Measurements from ENCODE around the gene CD300E.
"Not testable (repeated sequence)": the region's sequence is repeated elsewhere in the genome, so short reads cannot be mapped to it uniquely, and the experiment has no call there.

The CD300E gene
- 0 to 0.22 reads per million in 2 donors for total RNA-seq

- DNase-seq = no peak
These were observed at the start of gene CD300E for GRCh38 chr17:74623693-74624093. Gene CD300E, minus strand, starts transcription at chr17:74623738. Its CDS starts 117 bp downstream, at chr17:74623621.

GRCh38 chr17:74671031-74671771 lies 47.7 kb upstream of the CD300E start:
- peak; percentile 50 for DNase-seq

GRCh38 chr17:74670329-74670728 lies 46.8 kb upstream of the CD300E start:
- no peak for DNase-seq

GRCh38 chr17:74663561-74663960 lies 40.0 kb upstream of the CD300E start:
- no peak for DNase-seq

DNA sequence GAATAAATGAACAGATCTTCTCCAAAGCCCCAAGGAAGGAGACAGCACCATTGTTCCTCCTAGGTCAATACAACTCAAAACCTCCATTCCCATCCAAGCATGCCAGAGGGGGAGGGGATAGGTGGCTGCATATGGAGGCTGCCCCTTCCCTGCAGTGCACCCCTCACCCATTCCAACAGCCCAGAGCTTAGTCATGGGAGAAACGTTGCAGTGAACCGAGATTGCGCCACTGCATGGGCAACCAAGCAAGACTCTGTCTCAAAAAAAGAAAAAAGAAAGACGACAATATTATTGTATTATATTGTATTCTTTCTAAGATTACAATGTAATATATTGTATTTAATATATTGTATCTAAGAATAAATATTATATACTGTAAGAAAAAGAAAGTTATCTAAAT lies 36.4 kb upstream of the CD300E start:
- DNase-seq = no peak

- no peak for DNase-seq
These were observed 35.1 kb upstream of the CD300E start for GRCh38 chr17:74658620-74659019.

DNA sequence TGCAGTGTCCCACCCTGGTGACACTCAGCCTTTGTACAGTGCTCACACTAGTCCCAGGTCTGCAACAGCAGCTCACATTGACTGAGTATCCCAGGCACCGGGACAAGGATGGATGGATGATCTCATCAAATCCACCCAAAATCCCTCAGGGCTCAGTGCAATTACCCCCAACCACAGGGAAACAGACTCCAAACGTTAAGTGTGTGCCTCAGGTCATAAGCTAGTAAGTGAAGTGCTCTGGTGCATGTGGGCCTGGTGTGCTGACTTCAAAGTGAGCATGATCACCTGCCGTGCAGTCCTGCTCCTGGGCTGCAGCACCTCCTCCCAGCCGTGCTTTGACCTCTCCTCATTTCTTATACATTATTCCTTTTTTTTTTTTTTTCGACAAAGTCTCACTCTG lies 31.2 kb upstream of the CD300E start:
- DNase-seq = no peak

DNA sequence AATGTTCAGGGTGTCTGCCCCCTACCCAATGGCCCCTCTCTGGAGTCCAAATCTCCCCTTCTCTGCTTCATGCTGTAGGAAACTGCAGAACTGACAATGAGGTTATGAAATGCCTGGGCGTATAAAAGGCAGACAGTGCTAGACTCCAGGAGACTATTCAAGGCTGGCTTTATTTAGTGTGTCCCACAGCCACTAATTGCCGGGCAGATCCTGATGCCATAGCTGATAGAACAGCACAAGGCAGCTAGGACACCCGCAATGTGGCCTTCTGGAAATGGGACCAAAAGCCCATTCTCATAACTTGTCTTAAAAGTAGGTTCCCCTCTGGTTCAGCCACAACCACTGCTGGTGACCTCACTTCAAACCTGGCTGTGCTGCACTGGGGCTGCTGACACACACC lies 28.5 kb upstream of the CD300E start:
- no peak for DNase-seq

- no peak for DNase-seq
These were observed 26.4 kb upstream of the CD300E start for GRCh38 chr17:74649909-74650308.

DNA sequence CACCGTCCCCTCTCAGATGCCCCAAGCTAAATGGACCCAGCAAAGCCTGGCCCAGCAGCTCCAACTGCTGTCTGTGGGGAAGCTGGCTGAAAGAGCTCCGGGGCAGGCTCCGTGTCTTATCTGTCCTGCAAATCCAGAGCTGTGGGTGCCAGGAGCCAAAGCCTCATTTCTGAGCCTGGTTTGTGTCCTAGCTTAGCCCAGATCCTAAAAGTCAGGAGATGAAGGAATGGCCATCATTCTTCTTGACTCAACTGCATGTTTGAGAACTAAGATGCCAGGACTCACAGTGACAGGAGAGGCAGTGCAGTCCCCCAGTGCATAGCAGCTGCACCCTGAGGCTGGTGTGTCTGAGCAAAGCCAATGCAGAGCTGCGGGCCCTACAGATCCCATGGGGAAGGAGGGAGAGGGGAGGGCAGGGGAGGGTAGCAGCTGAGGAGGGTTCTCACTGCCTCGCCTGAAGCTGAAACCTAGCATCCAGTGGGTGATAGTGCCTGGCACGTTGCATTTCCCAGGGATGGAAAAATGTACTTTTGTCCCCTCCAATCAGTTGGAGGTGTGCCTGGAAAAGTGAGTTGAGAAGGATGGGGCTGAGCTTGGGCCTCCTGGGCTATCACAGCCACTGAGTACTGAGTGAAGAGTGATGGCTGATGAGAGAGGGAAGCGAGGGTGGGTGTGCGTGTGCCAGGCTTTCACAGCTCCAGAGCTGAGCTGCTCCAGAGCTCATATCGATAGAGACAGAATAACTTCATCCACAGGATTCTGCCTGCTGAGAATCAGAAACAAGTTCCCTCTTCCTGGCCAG lies 24.5 kb upstream of the CD300E start:
- DNase-seq = no peak

- no peak for DNase-seq
These were observed 22.7 kb upstream of the CD300E start for GRCh38 chr17:74646231-74646630.

DNA sequence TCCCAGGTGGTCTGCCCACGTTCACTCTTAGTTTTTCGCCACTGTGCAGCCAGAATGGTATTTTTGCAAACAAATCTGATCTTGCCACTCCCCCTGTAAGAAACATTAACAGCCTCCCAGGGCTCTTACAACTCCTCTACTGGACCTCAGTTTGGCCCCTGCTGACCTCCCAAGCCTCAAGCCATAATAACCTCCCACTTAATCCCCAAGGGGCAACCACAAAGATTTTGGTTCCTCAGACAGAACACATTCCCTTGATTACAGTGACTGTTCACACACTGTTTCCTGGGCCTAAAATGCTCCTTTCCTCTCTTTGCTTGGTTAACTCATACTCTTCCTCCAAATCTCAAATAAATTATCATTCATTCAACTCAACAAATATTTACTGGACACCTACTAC lies 21.5 kb upstream of the CD300E start:
- DNase-seq = no peak

- DNase-seq = no peak
These were observed 20.9 kb upstream of the CD300E start for GRCh38 chr17:74644419-74644818.

- no peak for DNase-seq
These were observed 20.3 kb upstream of the CD300E start for GRCh38 chr17:74643826-74644225.

GRCh38 chr17:74642995-74643394 lies 19.5 kb upstream of the CD300E start:
- no peak for DNase-seq

DNA sequence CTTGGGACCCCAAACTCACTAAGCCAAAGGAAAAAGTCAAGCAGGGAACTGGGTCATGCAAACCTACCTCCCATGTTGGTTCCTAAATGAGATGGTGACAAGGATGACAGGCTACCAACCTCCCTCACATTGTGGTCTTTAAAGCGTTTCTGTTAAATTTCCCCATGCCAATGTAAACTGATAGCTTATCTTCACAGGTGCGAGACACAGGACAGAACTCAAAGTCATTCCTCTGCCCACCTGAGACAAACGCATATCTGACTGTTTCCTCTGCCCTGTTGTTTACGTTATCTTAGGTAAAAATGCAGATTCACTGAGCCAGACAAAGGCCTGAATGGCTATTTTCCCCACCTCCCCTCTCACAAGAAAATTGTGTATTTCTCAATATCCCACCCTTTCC lies 19.0 kb upstream of the CD300E start:
- no peak for DNase-seq

DNA sequence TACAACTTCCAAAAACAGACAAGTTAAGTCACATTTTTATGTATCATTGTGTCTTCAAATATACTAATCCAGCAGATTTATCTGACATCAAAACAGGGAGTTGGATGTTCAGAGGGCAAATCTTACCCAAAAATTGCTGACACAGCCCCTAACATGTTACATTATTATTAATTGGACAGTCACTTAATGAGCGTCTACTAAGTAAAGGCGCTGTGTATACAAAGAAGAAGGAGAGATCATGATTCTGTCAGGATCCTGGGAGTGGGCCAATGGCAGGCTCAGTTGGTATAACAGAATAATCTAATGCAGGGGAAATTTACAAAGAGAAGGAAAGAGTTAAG lies 18.4 kb upstream of the CD300E start:
- no peak for DNase-seq

- DNase-seq = no peak
These were observed 17.9 kb upstream of the CD300E start for GRCh38 chr17:74641224-74641957.

DNA sequence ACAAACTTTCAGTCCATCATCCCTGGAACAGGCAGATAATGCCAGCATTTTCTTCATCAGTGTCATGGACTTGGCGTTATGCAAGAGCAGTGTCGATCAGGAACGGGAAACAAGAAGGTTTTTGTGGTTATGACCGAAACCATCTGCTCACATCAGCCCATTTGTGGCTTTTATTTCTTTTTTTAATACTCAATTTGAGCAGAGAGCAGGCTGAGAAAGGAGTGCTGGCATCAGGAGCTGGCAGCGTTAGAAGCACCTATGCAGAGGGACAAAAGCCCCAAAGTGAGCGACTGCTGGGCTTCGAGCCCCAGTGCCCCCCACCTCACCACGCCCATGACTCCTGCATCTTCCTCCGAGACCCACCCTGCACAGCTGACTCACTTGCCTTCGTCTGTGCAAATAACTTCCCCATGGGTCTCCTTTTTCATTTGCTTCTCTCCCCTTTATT lies 16.2 kb upstream of the CD300E start:
- no peak for DNase-seq

- DNase-seq = no peak
These were observed 14.4 kb upstream of the CD300E start for GRCh38 chr17:74637926-74638325.

GRCh38 chr17:74637265-74637664 lies 13.7 kb upstream of the CD300E start:
- no peak for DNase-seq

DNA sequence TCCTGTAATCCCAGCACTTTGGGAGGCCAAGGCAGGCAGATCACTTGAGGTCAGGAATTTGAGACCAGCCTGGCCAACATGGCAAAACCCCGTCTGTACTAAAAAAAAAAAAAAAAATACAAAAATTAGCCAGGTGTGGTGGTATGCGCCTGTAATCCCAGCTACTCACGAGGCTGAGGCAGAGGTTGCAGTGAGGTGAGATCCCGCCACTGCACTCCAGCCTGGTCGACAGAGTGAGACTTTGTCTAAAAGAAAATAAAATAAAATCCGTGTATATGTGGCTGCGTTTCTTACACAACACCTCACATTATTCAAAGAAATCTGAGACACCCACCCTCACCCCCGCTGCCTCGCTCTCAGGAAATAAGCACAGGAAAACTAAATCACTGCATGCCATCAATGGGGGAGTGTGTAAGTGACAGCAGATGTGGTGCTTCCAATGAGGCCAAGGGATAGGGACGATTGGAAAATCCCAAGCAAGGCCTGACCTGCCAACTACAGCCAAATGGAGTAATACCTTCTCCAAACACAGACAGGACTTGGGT lies 13.1 kb upstream of the CD300E start:
- not testable (repeated sequence) for DNase-seq

DNA sequence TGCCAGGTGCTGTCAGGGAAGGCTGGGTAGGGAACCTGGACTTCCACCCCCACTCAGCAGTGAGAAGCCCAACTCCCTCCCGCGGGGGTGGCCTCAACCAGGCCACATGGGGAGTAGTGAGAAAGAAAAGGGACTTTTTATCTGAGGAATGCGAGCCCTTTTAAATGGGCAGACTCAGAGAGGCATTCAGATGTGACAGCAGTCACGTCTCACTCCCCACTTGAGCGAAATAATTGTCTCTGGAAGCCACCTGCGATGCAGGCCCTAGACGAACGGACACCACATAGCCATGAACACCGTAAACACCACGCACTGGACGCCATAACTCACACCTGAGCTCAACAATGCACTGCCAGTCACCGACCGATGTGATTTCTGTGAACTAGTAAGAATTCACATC lies 11.9 kb upstream of the CD300E start:
- no peak for DNase-seq
